ENCODE data around the gene PROK1.

DNA sequence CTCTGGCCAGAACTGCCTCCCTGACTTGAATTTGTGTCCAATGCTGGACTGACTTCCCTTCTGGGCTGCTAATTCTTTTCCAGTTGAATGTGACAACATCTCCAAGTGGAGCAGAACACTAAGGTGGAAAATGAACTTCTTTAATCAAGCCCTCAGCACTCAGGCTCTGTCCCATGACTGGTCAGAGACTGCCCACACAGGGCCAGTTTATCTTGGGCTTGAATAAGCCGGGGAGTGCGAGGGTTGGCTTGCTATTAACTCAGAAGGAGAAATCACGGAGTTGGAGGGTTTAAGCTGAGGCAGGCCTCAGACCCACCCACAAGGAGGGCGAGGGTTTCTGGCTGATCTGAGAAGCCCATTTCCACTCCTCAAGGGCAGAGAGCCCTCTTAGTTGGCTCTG, 55.6 kb downstream of the PROK1 start:
- TF ChIP-seq POLR2A (IDR thresholded peaks at IDR 0.05; ENCODE audit: borderline replicate concordance, extremely low read depth, insufficient read depth, insufficient read length) (no peak), ELF1 (IDR thresholded peaks at IDR 0.05; ENCODE audit: borderline replicate concordance, low read depth) (no peak), EZH2 (IDR thresholded peaks at IDR 0.05) (no peak), SIN3A (IDR thresholded peaks at IDR 0.05; ENCODE audit: low read depth) (no peak)
- TF ChIP-seq, protein P1, sequence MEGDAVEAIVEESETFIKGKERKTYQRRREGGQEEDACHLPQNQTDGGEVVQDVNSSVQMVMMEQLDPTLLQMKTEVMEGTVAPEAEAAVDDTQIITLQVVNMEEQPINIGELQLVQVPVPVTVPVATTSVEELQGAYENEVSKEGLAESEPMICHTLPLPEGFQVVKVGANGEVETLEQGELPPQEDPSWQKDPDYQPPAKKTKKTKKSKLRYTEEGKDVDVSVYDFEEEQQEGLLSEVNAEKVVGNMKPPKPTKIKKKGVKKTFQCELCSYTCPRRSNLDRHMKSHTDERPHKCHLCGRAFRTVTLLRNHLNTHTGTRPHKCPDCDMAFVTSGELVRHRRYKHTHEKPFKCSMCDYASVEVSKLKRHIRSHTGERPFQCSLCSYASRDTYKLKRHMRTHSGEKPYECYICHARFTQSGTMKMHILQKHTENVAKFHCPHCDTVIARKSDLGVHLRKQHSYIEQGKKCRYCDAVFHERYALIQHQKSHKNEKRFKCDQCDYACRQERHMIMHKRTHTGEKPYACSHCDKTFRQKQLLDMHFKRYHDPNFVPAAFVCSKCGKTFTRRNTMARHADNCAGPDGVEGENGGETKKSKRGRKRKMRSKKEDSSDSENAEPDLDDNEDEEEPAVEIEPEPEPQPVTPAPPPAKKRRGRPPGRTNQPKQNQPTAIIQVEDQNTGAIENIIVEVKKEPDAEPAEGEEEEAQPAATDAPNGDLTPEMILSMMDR (IDR thresholded peaks at IDR 0.05 in 2 of 3, conservative IDR thresholded peaks at IDR 0.05 in 1 of 3; ENCODE audit: borderline replicate concordance in 1 of 3, insufficient read depth in 1 of 3, low read depth in 2 of 3, low read length in 2 of 3), result no peak
- TF ChIP-seq, protein P2, sequence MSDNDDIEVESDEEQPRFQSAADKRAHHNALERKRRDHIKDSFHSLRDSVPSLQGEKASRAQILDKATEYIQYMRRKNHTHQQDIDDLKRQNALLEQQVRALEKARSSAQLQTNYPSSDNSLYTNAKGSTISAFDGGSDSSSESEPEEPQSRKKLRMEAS (IDR thresholded peaks at IDR 0.05), result no peak
- TF ChIP-seq, protein P3, sequence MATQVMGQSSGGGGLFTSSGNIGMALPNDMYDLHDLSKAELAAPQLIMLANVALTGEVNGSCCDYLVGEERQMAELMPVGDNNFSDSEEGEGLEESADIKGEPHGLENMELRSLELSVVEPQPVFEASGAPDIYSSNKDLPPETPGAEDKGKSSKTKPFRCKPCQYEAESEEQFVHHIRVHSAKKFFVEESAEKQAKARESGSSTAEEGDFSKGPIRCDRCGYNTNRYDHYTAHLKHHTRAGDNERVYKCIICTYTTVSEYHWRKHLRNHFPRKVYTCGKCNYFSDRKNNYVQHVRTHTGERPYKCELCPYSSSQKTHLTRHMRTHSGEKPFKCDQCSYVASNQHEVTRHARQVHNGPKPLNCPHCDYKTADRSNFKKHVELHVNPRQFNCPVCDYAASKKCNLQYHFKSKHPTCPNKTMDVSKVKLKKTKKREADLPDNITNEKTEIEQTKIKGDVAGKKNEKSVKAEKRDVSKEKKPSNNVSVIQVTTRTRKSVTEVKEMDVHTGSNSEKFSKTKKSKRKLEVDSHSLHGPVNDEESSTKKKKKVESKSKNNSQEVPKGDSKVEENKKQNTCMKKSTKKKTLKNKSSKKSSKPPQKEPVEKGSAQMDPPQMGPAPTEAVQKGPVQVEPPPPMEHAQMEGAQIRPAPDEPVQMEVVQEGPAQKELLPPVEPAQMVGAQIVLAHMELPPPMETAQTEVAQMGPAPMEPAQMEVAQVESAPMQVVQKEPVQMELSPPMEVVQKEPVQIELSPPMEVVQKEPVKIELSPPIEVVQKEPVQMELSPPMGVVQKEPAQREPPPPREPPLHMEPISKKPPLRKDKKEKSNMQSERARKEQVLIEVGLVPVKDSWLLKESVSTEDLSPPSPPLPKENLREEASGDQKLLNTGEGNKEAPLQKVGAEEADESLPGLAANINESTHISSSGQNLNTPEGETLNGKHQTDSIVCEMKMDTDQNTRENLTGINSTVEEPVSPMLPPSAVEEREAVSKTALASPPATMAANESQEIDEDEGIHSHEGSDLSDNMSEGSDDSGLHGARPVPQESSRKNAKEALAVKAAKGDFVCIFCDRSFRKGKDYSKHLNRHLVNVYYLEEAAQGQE (IDR thresholded peaks at IDR 0.05; ENCODE audit: low read depth), result no peak
- TF ChIP-seq, protein P4, sequence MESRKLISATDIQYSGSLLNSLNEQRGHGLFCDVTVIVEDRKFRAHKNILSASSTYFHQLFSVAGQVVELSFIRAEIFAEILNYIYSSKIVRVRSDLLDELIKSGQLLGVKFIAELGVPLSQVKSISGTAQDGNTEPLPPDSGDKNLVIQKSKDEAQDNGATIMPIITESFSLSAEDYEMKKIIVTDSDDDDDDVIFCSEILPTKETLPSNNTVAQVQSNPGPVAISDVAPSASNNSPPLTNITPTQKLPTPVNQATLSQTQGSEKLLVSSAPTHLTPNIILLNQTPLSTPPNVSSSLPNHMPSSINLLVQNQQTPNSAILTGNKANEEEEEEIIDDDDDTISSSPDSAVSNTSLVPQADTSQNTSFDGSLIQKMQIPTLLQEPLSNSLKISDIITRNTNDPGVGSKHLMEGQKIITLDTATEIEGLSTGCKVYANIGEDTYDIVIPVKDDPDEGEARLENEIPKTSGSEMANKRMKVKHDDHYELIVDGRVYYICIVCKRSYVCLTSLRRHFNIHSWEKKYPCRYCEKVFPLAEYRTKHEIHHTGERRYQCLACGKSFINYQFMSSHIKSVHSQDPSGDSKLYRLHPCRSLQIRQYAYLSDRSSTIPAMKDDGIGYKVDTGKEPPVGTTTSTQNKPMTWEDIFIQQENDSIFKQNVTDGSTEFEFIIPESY (IDR thresholded peaks at IDR 0.05; ENCODE audit: extremely low read depth, insufficient replicate concordance, low read length), result no peak

All from HCT116 (cell line).